Measurements from ENCODE around the gene PALM.
"Not testable (repeated sequence)": the region's sequence is repeated elsewhere in the genome, so short reads cannot be mapped to it uniquely, and the experiment has no call there.

Gene PALM

GRCh38 chr19:738509-739128 lies 29.9 kb downstream of the PALM start:
- H3K36me3 ChIP-seq = peaks cover 0 to 9% (median 7%) of the 10 kb centered on the region in 3 donors
- peaks cover 0 to 23% of the 10 kb centered on the region in 2 donors for H3K27me3 ChIP-seq
- intact Hi-C loops (cut with DNase I; ENCODE audit: low total_unique reads) = no loop called here
- no peak overlapping the region for H3K27ac ChIP-seq
- H3K9me3 ChIP-seq = no peaks in the 10 kb centered on the region
- H3K4me1 ChIP-seq = no peaks in the 10 kb centered on the region
- no peak overlapping the region for H3K4me3 ChIP-seq
- TF ChIP-seq CTCF (IDR thresholded peaks at IDR 0.05) = no peak
- DNase-seq = no peak

DNA sequence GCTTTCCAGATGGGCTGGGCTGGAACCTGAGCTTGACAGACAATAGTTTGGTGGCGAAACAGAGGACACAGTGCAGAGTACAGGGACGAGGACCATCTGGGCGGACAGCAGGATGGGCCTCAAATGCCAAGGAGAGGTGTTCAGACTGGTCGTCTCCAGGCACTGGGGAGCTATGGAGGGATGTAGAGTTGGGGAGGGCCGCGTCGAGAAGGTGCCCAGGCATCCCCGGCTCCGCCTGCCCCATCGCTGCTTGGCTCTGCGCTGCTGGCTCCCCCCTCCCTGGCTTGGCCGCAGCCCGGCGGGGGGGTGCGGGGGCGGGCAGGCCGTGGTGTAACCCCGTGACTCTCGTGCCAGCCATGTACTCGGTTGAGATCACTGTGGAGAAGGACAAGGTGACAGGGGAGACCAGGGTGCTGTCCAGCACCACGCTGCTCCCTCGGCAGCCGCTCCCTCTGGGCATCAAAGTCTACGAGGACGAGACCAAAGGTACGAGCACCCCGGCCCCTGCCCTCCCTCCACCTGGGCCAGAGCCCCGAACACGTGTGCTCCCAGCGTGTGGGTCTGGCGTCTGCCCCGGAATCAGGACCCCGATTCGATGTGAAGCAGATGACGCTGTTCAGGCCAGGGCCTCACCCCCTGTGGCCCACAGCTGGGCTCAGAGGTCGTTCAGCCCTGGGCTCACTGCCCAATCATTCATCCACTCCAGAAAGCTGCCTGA lies 31.4 kb downstream of the PALM start:
- H3K4me1 ChIP-seq = no peaks in the 10 kb centered on the region
- peaks cover 0 to 14% (median 0%) of the 10 kb centered on the region in 3 donors for H3K9me3 ChIP-seq
- peaks cover 0 to 9% (median 7%) of the 10 kb centered on the region in 3 donors for H3K36me3 ChIP-seq
- H3K27ac ChIP-seq = no peak overlapping the region
- intact Hi-C loops (cut with DNase I; ENCODE audit: low total_unique reads) = no loop called here
- DNase-seq = no peak
- H3K27me3 ChIP-seq = peaks cover 0 to 23% of the 10 kb centered on the region in 2 donors
- no peak overlapping the region for H3K4me3 ChIP-seq
- TF ChIP-seq CTCF (IDR thresholded peaks at IDR 0.05) = no peak

DNA sequence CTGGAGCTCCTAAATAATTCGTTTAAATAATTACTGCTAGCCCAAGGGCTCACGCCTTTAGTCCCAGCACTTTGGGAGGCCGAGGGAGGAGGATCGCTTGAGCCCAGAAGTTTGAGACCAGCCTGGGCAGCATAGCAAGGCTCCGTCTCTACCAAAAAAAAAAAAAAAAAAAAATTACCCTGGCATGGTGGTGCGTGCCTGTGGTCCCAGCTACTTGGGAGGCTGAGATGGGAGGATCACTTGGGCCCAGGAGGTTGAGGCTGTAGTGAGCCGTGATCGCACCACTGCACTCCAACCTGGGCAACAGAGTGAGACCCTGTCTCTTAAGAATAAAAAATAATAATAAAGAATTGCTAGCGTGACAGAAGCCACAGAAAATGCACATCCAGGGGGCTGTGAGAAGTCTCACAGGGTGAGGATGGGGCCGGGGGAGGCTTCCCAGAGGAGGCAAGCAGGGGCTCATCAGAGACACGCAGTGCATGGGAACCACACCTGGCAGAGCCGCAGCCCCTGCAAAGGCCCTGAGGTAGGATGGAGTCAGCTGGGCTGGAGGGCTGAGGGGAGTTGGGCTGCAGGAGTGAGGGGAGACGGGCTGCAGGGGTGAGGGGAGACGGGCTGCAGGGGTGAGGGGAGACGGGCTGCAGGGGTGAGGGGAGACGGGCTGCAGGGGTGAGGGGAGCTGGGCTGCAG lies 32.2 kb downstream of the PALM start:
- H3K36me3 ChIP-seq; H3K4me3 ChIP-seq; intact Hi-C loops (cut with DNase I; ENCODE audit: low total_unique reads); DNase-seq; H3K4me1 ChIP-seq; H3K27ac ChIP-seq: not testable (repeated sequence)
- peaks cover 0 to 14% (median 0%) of the 10 kb centered on the region in 3 donors for H3K9me3 ChIP-seq
- peaks cover 0 to 23% of the 10 kb centered on the region in 2 donors for H3K27me3 ChIP-seq

DNA sequence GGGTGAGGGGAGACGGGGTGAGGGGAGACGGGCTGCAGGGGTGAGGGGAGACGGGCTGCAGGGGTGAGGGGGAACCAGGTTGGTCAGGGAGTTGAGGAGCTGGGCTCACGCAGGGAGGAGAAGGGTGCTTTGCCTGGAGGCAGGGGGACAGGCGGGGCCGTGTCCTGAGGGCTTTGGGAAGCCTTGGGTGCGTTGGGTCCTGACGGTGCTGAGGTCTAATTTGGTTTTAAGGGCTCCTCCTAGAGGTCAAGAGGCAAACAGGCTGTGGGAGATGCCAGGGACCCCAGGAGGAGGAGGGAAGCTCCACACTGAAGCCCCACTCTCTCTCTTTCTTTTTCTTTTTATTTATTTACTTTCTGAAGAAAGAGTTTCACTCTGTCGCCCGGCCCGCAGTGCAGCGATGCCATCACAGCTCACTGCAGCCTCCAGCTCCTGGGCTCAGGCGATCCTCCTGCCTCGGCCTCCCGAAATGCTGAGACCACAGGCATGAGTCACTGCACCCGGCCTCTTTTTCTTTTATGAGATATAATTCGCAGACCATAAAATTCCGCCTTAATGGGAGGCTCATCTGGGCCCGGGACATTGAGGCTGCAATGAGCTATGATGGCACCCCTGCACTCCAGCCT lies 32.9 kb downstream of the PALM start:
- Histone ChIP-seq H3K4me3 (no peak overlapping the region), H3K27ac (no peak overlapping the region), H3K4me1 (no peaks in the 10 kb centered on the region), H3K27me3 (peaks cover 0 to 23% of the 10 kb centered on the region in 2 donors), H3K9me3 (peaks cover 0 to 19% (median 0%) of the 10 kb centered on the region in 3 donors), H3K36me3 (peaks cover 0 to 9% (median 8%) of the 10 kb centered on the region in 3 donors)
- no peak for DNase-seq
- intact Hi-C loops (cut with DNase I; ENCODE audit: low total_unique reads) = no loop called here
- no peak for TF ChIP-seq CTCF (IDR thresholded peaks at IDR 0.05)

GRCh38 chr19:742540-743075 lies 33.9 kb downstream of the PALM start:
- Histone ChIP-seq H3K9me3 (peaks cover 0 to 28% (median 7%) of the 10 kb centered on the region in 3 donors), H3K27me3 (peaks cover 0 to 19% of the 10 kb centered on the region in 2 donors), H3K36me3 (peaks cover 0 to 19% (median 18%) of the 10 kb centered on the region in 3 donors), H3K4me3 (no peak overlapping the region), H3K27ac (no peak overlapping the region), H3K4me1 (no peaks in the 10 kb centered on the region)
- no peak for TF ChIP-seq CTCF (IDR thresholded peaks at IDR 0.05)
- DNase-seq = no peak
- intact Hi-C loops (cut with DNase I; ENCODE audit: low total_unique reads) = no loop called here
